ENCODE data around the gene P3H3. TPM values are rescaled to one million over a fixed set of nuclear protein-coding genes. Genes with fewer than 3 reads are reported as not detected.

Gene P3H3
- total RNA-seq, 2 experiments from 2014 or later = 1.9 to 2.0 TPM

GRCh38 chr12:6830999-6831398 is 2.8 kb downstream of the P3H3 start:
- no peaks in the 10 kb centered on the region for H3K9me3 Mint-ChIP-seq
- no peak overlapping the region for H3K27ac Mint-ChIP-seq
- peaks cover 7% of the 10 kb centered on the region for H3K27me3 Mint-ChIP-seq (ENCODE audit: low read depth)
- no peak for DNase-seq
- intact Hi-C loops (cut with micrococcal nuclease) = no loop called here
- H3K36me3 Mint-ChIP-seq (ENCODE audit: low read depth) = no peaks in the 10 kb centered on the region
- CTCF ChIA-PET = interaction anchor here (0.6 to 11.7 kb wide), 4 partner anchors 11 to 1996 kb away, joined by 3 to 166 read pairs (median 5); partner anchors contain the start of gene MLF2
- no peak overlapping the region for H3K4me3 Mint-ChIP-seq
- peaks cover 17% of the 10 kb centered on the region for H3K4me1 Mint-ChIP-seq (ENCODE audit: low read depth)

GRCh38 chr12:6831450-6831995 is 3.3 kb downstream of the P3H3 start:
- peaks cover 7% of the 10 kb centered on the region for H3K27me3 Mint-ChIP-seq (ENCODE audit: low read depth)
- DNase-seq = no peak
- no peak overlapping the region for H3K4me3 Mint-ChIP-seq
- intact Hi-C loops (cut with micrococcal nuclease) = no loop called here
- peaks cover 17% of the 10 kb centered on the region for H3K4me1 Mint-ChIP-seq (ENCODE audit: low read depth)
- no peaks in the 10 kb centered on the region for H3K9me3 Mint-ChIP-seq
- H3K36me3 Mint-ChIP-seq (ENCODE audit: low read depth) = no peaks in the 10 kb centered on the region
- CTCF ChIA-PET = interaction anchor here (0.6 to 11.7 kb wide), 5 partner anchors 11 to 1997 kb away, joined by 5 to 166 read pairs (median 9); partner anchors contain the start of genes MLF2 and SPSB2
- H3K27ac Mint-ChIP-seq = no peak overlapping the region

- Mint-ChIP-seq H3K36me3 (ENCODE audit: low read depth) (no peaks in the 10 kb centered on the region), H3K27ac (no peak overlapping the region), H3K4me3 (no peak overlapping the region), H3K4me1 (ENCODE audit: low read depth) (peaks cover 17% of the 10 kb centered on the region), H3K27me3 (ENCODE audit: low read depth) (peaks cover 7% of the 10 kb centered on the region), H3K9me3 (no peaks in the 10 kb centered on the region)
- intact Hi-C loops (cut with micrococcal nuclease) = no loop called here
- CTCF ChIA-PET = interaction anchor here (0.6 to 4.9 kb wide), 4 partner anchors 37 to 79 kb away, joined by 3 to 40 read pairs (median 8); partner anchors contain the start of genes MLF2 and SPSB2
- no peak for DNase-seq
These were observed 3.9 kb downstream of the P3H3 start for GRCh38 chr12:6832125-6832524.

GRCh38 chr12:6833189-6833890 is 5.1 kb downstream of the P3H3 start:
- H3K27ac Mint-ChIP-seq = no peak overlapping the region
- no peak for DNase-seq
- H3K9me3 Mint-ChIP-seq = no peaks in the 10 kb centered on the region
- H3K4me3 Mint-ChIP-seq = no peak overlapping the region
- CTCF ChIA-PET = interaction anchor here (0.7 to 4.9 kb wide), 15 partner anchors 9 to 295 kb away, joined by 3 to 43 read pairs (median 3); partner anchors contain the start of genes CDCA3, GPR162, MLF2 and SPSB2
- H3K4me1 Mint-ChIP-seq (ENCODE audit: low read depth) = peaks cover 10% of the 10 kb centered on the region
- H3K27me3 Mint-ChIP-seq (ENCODE audit: low read depth) = no peaks in the 10 kb centered on the region
- H3K36me3 Mint-ChIP-seq (ENCODE audit: low read depth) = no peaks in the 10 kb centered on the region
- intact Hi-C loops (cut with micrococcal nuclease) = no loop called here

GRCh38 chr12:6834254-6834653 is 6.0 kb downstream of the P3H3 start:
- H3K4me3 Mint-ChIP-seq = no peak overlapping the region
- CTCF ChIA-PET = interaction anchor here (0.6 to 4.9 kb wide), 23 partner anchors 8 to 258 kb away, joined by 3 to 43 read pairs (median 3); partner anchors contain the start of genes CDCA3, COPS7A, GPR162 and MLF2
- no peak for DNase-seq
- no peaks in the 10 kb centered on the region for H3K27me3 Mint-ChIP-seq (ENCODE audit: low read depth)
- H3K9me3 Mint-ChIP-seq = no peaks in the 10 kb centered on the region
- peaks cover 5% of the 10 kb centered on the region for H3K4me1 Mint-ChIP-seq (ENCODE audit: low read depth)
- H3K27ac Mint-ChIP-seq = no peak overlapping the region
- no peaks in the 10 kb centered on the region for H3K36me3 Mint-ChIP-seq (ENCODE audit: low read depth)
- intact Hi-C loops (cut with micrococcal nuclease) = loop anchor here (2.0 kb wide), 2 partner anchors 81 to 145 kb away; partner anchors contain the start of genes MLF2 and ZNF384

- Mint-ChIP-seq H3K27me3 (ENCODE audit: low read depth) (no peaks in the 10 kb centered on the region), H3K36me3 (ENCODE audit: low read depth) (no peaks in the 10 kb centered on the region), H3K4me3 (no peak overlapping the region), H3K4me1 (ENCODE audit: low read depth) (peaks cover 3% of the 10 kb centered on the region), H3K9me3 (no peaks in the 10 kb centered on the region), H3K27ac (no peak overlapping the region)
- CTCF ChIA-PET = interaction anchor here (0.5 to 4.9 kb wide), 21 partner anchors 9 to 270 kb away, joined by 3 to 43 read pairs (median 3); partner anchors contain the start of genes CDCA3, COPS7A, GPR162 and MLF2
- intact Hi-C loops (cut with micrococcal nuclease) = loop anchor here (2.0 kb wide), 2 partner anchors 82 to 146 kb away; partner anchors contain the start of genes MLF2 and ZNF384
- no peak for DNase-seq
These were observed 6.7 kb downstream of the P3H3 start for GRCh38 chr12:6834873-6835272.

GRCh38 chr12:6836851-6837250 is 8.6 kb downstream of the P3H3 start:
- Mint-ChIP-seq H3K27me3 (ENCODE audit: low read depth) (no peaks in the 10 kb centered on the region), H3K9me3 (no peaks in the 10 kb centered on the region), H3K4me3 (no peak overlapping the region), H3K36me3 (ENCODE audit: low read depth) (no peaks in the 10 kb centered on the region), H3K27ac (no peak overlapping the region), H3K4me1 (ENCODE audit: low read depth) (peaks cover 3% of the 10 kb centered on the region)
- DNase-seq = no peak
- intact Hi-C loops (cut with micrococcal nuclease) = no loop called here
- CTCF ChIA-PET = interaction anchor here (0.6 to 4.2 kb wide), 12 partner anchors 7 to 257 kb away, joined by 3 to 43 read pairs (median 4); partner anchors contain the start of genes GPR162, P3H3, SPSB2 and USP5

- intact Hi-C loops (cut with micrococcal nuclease) = no loop called here
- no peaks in the 10 kb centered on the region for H3K36me3 Mint-ChIP-seq (ENCODE audit: low read depth)
- DNase-seq = no peak
- no peak overlapping the region for H3K4me3 Mint-ChIP-seq
- CTCF ChIA-PET = interaction anchor here (0.6 to 4.2 kb wide), 9 partner anchors 9 to 148 kb away, joined by 3 to 43 read pairs (median 4); partner anchors contain the start of genes GPR162, P3H3, SPSB2 and USP5
- H3K9me3 Mint-ChIP-seq = no peaks in the 10 kb centered on the region
- peaks cover 3% of the 10 kb centered on the region for H3K4me1 Mint-ChIP-seq (ENCODE audit: low read depth)
- no peak overlapping the region for H3K27ac Mint-ChIP-seq
- H3K27me3 Mint-ChIP-seq (ENCODE audit: low read depth) = no peaks in the 10 kb centered on the region
These were observed 9.3 kb downstream of the P3H3 start for GRCh38 chr12:6837370-6838060.

- intact Hi-C loops (cut with micrococcal nuclease) = no loop called here
- H3K27ac Mint-ChIP-seq = no peak overlapping the region
- DNase-seq = no peak
- no peaks in the 10 kb centered on the region for H3K9me3 Mint-ChIP-seq
- peaks cover 3% of the 10 kb centered on the region for H3K4me1 Mint-ChIP-seq (ENCODE audit: low read depth)
- H3K36me3 Mint-ChIP-seq (ENCODE audit: low read depth) = no peaks in the 10 kb centered on the region
- CTCF ChIA-PET = interaction anchor here (1.0 to 1.9 kb wide), 2 partner anchors 15 to 68 kb away, joined by 3 to 5 read pairs; no protein-coding TSS in a partner anchor
- no peak overlapping the region for H3K4me3 Mint-ChIP-seq
- H3K27me3 Mint-ChIP-seq (ENCODE audit: low read depth) = no peaks in the 10 kb centered on the region
These were observed 10.6 kb downstream of the P3H3 start for GRCh38 chr12:6838854-6839253.

GRCh38 chr12:6839482-6840201 is 11.4 kb downstream of the P3H3 start:
- no peak overlapping the region for H3K4me3 Mint-ChIP-seq
- intact Hi-C loops (cut with micrococcal nuclease) = no loop called here
- no peaks in the 10 kb centered on the region for H3K27me3 Mint-ChIP-seq (ENCODE audit: low read depth)
- CTCF ChIA-PET = interaction anchor here (0.8 to 1.9 kb wide), 4 partner anchors 14 to 192 kb away, joined by 3 to 6 read pairs (median 5); partner anchors contain the start of gene ACRBP
- H3K36me3 Mint-ChIP-seq (ENCODE audit: low read depth) = no peaks in the 10 kb centered on the region
- no peak for DNase-seq
- H3K4me1 Mint-ChIP-seq (ENCODE audit: low read depth) = peaks cover 3% of the 10 kb centered on the region
- no peaks in the 10 kb centered on the region for H3K9me3 Mint-ChIP-seq
- H3K27ac Mint-ChIP-seq = peak overlapping the region; percentile 36

GRCh38 chr12:6840330-6840729 is 12.1 kb downstream of the P3H3 start:
- H3K9me3 Mint-ChIP-seq = no peaks in the 10 kb centered on the region
- intact Hi-C loops (cut with micrococcal nuclease) = no loop called here
- no peak overlapping the region for H3K27ac Mint-ChIP-seq
- H3K4me3 Mint-ChIP-seq = no peak overlapping the region
- H3K27me3 Mint-ChIP-seq (ENCODE audit: low read depth) = no peaks in the 10 kb centered on the region
- CTCF ChIA-PET = interaction anchor here (0.8 to 1.6 kb wide), 2 partner anchors 86 to 193 kb away, joined by 5 to 6 read pairs; partner anchors contain the start of gene ACRBP
- no peak for DNase-seq
- H3K36me3 Mint-ChIP-seq (ENCODE audit: low read depth) = no peaks in the 10 kb centered on the region
- peaks cover 3% of the 10 kb centered on the region for H3K4me1 Mint-ChIP-seq (ENCODE audit: low read depth)

All from activated naive CD4-positive, alpha-beta T cell treated with anti-CD3 and anti-CD28 coated beads for 36 hours (primary cell).